Endothelial cell of umbilical vein (primary cell): ENCODE measurements around the gene LENEP.

ENCODE experiments used
- EZH2 ChIP-seq: IDR thresholded peaks from 2 replicates; pipeline ENCODE4 v1.6.1; 2012; ENCODE audit warnings: borderline replicate concordance, low read depth, mild to moderate bottlenecking, moderate library complexity, low read length, inconsistent platforms; ENCODE audit not compliant: severe bottlenecking
- FOS ChIP-seq: IDR thresholded peaks from 2 replicates; pipeline ENCODE4 v1.6.1; 2011; ENCODE audit warnings: mild to moderate bottlenecking, low read length, moderate library complexity, borderline replicate concordance; ENCODE audit not compliant: insufficient read depth
- GATA2 ChIP-seq: IDR thresholded peaks from 2 replicates; pipeline ENCODE4 v1.7.0; 2011; ENCODE audit warnings: low read depth, mild to moderate bottlenecking, moderate library complexity, mixed read lengths, low read length; ENCODE audit not compliant: insufficient read length, insufficient read depth
- JUN ChIP-seq: IDR thresholded peaks from 2 replicates; pipeline ENCODE4 v1.6.1; 2011; ENCODE audit warnings: borderline replicate concordance, low read depth; ENCODE audit not compliant: insufficient read length, insufficient read depth
- MYC ChIP-seq: IDR thresholded peaks from one replicate; pipeline ENCODE4 v1.6.1; 2011; ENCODE audit warnings: mild to moderate bottlenecking, low read depth, low read length
- POLR2A ChIP-seq: IDR thresholded peaks from 2 replicates; pipeline ENCODE4 v1.6.1; 2012; ENCODE audit warnings: low read depth, mild to moderate bottlenecking, control low read depth, low read length
- POLR2AphosphoS5 ChIP-seq: IDR thresholded peaks from 2 replicates; pipeline ENCODE4 v1.6.1; 2012; ENCODE audit warnings: low read depth, mild to moderate bottlenecking, control low read depth, low read length, moderate library complexity; ENCODE audit not compliant: insufficient read depth
- TF ChIP-seq, protein P1 (sequence below), 2 donors: IDR thresholded peaks; 1 replicate in 1 of 2; 2 replicates in 1 of 2; pipeline ENCODE4 v1.5.1; 2011; ENCODE audit warnings: low read length in 2 of 2, mild to moderate bottlenecking in 2 of 2, moderate library complexity in 2 of 2, control low read depth in 1 of 2, inconsistent platforms in 1 of 2, low read depth in 1 of 2; ENCODE audit not compliant: insufficient read depth in 1 of 2; ENCODE audit errors: extremely low read depth in 1 of 2

DNA sequence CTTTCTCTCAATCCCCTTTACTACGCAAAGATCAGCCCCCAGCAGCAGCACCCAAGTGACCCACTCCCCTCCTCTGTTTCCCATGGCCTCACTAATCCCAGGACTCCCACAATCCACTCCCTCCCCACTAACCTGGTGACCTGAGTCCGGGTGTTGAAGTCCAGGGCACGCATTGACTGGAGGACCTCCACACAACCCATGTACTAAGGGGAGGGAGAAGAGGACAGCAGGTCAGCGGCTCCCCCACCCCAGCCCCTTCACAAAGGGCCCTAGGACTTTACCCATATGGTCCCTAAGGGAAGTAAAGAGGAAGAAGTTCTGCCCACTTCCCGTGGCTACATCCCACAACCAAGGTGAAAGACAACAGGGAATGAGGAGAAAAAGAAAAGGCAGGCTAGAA lies 24.1 kb upstream of the LENEP start:
- TF ChIP-seq, protein P1, sequence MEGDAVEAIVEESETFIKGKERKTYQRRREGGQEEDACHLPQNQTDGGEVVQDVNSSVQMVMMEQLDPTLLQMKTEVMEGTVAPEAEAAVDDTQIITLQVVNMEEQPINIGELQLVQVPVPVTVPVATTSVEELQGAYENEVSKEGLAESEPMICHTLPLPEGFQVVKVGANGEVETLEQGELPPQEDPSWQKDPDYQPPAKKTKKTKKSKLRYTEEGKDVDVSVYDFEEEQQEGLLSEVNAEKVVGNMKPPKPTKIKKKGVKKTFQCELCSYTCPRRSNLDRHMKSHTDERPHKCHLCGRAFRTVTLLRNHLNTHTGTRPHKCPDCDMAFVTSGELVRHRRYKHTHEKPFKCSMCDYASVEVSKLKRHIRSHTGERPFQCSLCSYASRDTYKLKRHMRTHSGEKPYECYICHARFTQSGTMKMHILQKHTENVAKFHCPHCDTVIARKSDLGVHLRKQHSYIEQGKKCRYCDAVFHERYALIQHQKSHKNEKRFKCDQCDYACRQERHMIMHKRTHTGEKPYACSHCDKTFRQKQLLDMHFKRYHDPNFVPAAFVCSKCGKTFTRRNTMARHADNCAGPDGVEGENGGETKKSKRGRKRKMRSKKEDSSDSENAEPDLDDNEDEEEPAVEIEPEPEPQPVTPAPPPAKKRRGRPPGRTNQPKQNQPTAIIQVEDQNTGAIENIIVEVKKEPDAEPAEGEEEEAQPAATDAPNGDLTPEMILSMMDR (IDR thresholded peaks at IDR 0.05; ENCODE audit: extremely low read depth in 1 of 2, insufficient read depth in 1 of 2, low read depth in 1 of 2, low read length in 2 of 2) = no peak
- no peak for TF ChIP-seq POLR2A
- no peak for TF ChIP-seq EZH2
- no peak for TF ChIP-seq POLR2AphosphoS5
- TF ChIP-seq FOS = no peak
- no peak for TF ChIP-seq MYC
- TF ChIP-seq JUN = no peak
- TF ChIP-seq GATA2 = no peak
